Measurements from ENCODE around the gene C2orf76.
A peak's percentile ranks its signal among the peaks of the same experiment; 100 is the strongest.
"Not testable (repeated sequence)": the region's sequence is repeated elsewhere in the genome, so short reads cannot be mapped to it uniquely, and the experiment has no call there.

The C2orf76 gene

DNA sequence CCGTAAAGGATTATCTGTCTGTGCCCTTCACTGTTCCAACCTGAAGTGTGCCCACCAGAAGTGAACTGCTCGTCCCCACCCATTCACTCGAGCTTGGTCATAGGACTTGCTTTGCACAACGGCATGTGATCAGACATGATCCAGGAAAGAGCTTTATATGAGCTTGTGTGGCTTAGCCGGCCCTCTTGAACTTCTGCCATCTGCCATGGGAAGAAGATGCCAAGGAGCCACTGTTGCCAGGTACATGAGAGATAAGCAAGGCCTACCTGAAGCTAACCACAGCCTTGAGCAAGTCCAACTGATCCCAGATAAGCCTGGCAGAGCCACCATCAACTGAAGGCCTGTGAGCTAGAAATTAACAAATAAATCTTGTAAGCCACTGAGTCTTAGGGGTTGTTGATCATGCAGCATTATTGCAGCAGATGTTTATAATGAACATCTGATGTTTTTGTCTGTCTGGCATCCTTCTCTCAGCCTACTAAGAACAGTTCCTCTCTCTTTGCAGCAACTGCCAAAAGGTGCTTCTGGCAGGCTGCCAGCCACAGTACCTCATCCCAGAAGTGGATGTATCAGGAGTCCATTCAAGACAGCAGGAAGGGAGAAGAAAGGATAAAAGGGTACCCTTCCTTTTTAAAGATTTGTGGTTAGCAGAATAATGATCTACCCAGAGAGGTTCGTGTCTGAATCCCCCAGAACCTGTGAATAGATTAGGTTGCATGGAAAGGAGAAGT, 16.9 kb upstream of the C2orf76 start:
- peaks cover 4% of the 10 kb centered on the region for H3K4me1 ChIP-seq
- no peaks in the 10 kb centered on the region for H3K27me3 ChIP-seq
- peak; percentile 11 for DNase-seq
- no peak overlapping the region for H3K4me3 ChIP-seq (ENCODE audit: low read depth, low read length)
- TF ChIP-seq, protein P1, sequence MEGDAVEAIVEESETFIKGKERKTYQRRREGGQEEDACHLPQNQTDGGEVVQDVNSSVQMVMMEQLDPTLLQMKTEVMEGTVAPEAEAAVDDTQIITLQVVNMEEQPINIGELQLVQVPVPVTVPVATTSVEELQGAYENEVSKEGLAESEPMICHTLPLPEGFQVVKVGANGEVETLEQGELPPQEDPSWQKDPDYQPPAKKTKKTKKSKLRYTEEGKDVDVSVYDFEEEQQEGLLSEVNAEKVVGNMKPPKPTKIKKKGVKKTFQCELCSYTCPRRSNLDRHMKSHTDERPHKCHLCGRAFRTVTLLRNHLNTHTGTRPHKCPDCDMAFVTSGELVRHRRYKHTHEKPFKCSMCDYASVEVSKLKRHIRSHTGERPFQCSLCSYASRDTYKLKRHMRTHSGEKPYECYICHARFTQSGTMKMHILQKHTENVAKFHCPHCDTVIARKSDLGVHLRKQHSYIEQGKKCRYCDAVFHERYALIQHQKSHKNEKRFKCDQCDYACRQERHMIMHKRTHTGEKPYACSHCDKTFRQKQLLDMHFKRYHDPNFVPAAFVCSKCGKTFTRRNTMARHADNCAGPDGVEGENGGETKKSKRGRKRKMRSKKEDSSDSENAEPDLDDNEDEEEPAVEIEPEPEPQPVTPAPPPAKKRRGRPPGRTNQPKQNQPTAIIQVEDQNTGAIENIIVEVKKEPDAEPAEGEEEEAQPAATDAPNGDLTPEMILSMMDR (IDR thresholded peaks at IDR 0.05; ENCODE audit: low read depth, low read length), result no peak
- H3K36me3 ChIP-seq, result no peaks in the 10 kb centered on the region
- H3K9me3 ChIP-seq, result no peaks in the 10 kb centered on the region

DNA sequence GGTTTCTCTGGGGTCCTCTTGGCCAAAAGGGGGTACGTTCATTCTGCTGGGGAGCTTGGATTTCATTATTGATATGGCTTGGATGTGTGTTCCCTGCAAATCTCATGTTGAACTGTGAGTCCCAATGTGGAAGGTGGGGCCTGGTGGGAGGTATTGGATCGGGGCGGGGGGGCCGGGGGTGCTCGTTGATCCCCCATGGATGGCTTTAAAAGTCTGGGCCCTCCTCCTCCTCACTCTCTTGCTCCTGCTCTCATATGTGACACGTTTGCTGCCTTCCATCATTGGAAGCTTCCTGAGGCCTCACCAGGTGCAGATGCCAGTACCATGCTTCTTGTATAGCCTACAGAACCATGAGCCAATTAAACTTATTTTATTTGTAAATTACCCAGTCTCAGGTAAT, 11.9 kb upstream of the C2orf76 start:
- H3K4me3 ChIP-seq (ENCODE audit: low read depth, low read length), result no peak overlapping the region
- H3K4me1 ChIP-seq, result no peaks in the 10 kb centered on the region
- no peaks in the 10 kb centered on the region for H3K27me3 ChIP-seq
- peaks cover under 1% of the 10 kb centered on the region; the same call in 1 of the 2 replicates for H3K36me3 ChIP-seq
- no peak for DNase-seq
- TF ChIP-seq, protein P1 (IDR thresholded peaks at IDR 0.05; ENCODE audit: low read depth, low read length), result no peak
- no peaks in the 10 kb centered on the region for H3K9me3 ChIP-seq

GRCh38 chr2:119377993-119378345, 11.3 kb upstream of the C2orf76 start:
- Histone ChIP-seq H3K27me3 (no peaks in the 10 kb centered on the region), H3K36me3 (peaks cover 4% of the 10 kb centered on the region; the same call in 1 of the 2 replicates), H3K4me1 (no peaks in the 10 kb centered on the region), H3K4me3 (ENCODE audit: low read depth, low read length) (no peak overlapping the region), H3K9me3 (no peaks in the 10 kb centered on the region)
- DNase-seq, result no peak
- TF ChIP-seq, protein P1 (IDR thresholded peaks at IDR 0.05; ENCODE audit: low read depth, low read length), result no peak

DNA sequence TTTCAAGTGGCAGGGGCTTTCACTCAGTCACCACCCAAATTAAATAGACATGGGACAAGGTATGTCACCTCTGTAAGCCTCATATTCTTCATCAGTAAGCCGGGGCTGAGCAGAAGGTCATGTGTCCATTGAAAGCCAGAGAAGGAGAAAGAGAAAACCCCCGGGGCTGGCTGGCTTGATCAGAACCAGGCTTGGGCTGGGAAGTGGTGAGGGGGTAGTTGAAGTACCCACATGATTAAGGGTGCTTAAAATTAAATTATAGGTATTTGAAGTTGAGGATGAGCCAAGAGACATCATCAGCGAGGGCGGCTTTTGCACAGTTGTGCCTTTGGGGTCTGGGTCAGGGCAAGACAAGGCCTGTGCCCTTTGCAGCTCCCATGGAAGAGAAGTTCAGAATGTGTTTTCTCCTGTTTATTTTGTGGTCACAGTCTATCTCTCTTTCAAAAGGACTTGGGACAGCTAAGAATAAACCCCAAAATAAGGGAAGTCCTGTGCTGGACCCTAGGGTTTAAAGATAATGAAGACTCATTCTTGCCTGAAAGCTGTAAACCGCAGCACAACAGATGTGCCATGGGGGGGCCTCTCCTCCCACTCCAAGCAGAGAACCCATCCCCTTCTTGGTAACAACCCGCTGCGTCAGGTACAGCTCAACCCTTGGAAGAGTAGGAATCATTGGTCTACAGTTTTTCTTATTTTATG, 10.8 kb upstream of the C2orf76 start:
- H3K36me3 ChIP-seq, result peaks cover 4% of the 10 kb centered on the region; the same call in 1 of the 2 replicates
- TF ChIP-seq, protein P1 (IDR thresholded peaks at IDR 0.05; ENCODE audit: low read depth, low read length), result no peak

DNA sequence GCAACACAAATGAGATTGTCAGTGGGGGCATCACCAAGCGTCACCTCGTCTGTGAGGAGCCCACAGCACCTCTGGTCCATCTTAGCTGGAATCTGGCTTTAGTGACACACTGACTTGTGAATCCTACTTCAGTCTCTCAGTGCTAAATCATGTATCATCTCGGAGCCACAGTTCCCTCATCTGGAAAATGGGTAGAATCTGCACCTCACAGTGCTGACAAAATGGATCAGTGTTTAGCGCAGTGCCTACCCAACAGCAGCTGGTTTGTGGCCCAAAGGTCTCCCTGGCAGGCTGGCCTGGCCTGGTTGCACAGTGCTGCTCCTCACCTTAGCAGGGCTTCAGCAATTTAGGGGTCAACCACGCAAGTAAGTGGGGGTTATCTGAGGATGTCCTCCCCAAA, 10.2 kb upstream of the C2orf76 start:
- Histone ChIP-seq H3K4me3 (ENCODE audit: low read depth, low read length) (no peak overlapping the region), H3K9me3 (no peaks in the 10 kb centered on the region), H3K4me1 (no peaks in the 10 kb centered on the region), H3K36me3 (peaks cover 4% of the 10 kb centered on the region; the same call in 1 of the 2 replicates), H3K27me3 (no peaks in the 10 kb centered on the region)
- DNase-seq, result no peak
- TF ChIP-seq, protein P1 (IDR thresholded peaks at IDR 0.05; ENCODE audit: low read depth, low read length), result no peak

More for the DNA sequence above, 10.8 kb upstream of the C2orf76 start:
- H3K4me1 ChIP-seq, result no peaks in the 10 kb centered on the region
- no peak overlapping the region for H3K4me3 ChIP-seq (ENCODE audit: low read depth, low read length)
- H3K9me3 ChIP-seq, result no peaks in the 10 kb centered on the region
- no peaks in the 10 kb centered on the region for H3K27me3 ChIP-seq
- no peak for DNase-seq

DNA sequence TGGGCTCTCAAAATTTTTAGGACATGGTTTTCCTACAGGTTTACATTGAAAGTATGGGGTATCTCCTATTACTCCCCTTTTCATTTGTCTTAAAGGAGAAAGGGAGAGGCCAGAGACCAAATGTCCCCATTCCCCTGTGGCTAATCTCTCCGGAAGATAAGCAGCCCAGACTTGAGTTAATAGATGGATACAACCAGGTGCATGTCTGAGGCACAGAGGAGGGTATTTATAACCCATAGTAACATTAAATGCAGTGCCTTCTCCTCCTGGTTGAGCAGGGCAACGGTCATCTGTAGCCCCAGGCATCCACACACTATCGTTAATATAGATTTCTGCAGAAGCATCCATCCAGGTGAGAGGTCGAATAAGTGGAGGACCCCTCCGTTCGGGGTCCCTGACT, 9.8 kb upstream of the C2orf76 start:
- not testable (repeated sequence) for H3K9me3 ChIP-seq; H3K4me3 ChIP-seq (ENCODE audit: low read depth, low read length); H3K27me3 ChIP-seq; H3K36me3 ChIP-seq; DNase-seq; H3K4me1 ChIP-seq

DNA sequence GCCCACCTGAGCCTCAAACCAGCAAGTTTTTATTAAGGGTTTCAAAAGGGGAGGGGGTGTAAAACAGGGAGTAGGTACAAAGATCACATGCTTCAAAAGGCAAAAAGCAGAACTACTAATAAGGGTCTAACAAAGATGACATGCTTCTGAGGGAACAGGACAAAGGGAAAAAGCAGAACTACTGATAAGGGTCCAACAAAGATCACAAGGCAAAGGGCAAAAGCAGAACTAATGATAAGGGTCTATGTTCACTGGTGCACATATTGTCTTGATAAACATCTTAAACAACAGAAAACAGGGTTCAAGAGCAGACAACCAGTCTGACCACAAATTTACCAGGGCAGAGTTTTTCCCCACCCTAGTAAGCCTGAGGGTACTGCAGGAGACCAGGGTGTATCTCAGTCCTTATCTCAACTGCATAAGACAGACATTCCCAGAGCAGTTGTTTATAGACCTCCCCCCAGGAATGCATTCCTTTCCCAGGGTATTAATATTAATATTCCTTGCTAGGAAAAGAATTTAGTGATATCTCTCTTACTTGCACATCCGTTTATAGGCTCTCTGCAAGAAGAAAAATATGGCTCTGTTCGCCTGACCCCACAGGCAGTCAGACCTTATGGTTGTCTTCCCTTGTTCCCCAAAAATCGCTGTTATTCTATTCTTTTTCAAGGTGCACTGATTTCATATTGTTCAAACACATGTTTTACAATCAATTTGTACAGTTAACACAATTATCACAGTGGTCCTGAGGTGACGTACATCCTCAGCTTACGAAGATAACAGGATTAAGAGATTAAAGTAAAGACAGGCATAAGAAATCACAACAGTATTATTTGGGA, 7.5 kb upstream of the C2orf76 start:
- H3K4me3 ChIP-seq (ENCODE audit: low read depth, low read length); H3K36me3 ChIP-seq; H3K4me1 ChIP-seq; DNase-seq; H3K9me3 ChIP-seq; H3K27me3 ChIP-seq: not testable (repeated sequence)
